Epidermal melanocyte (primary cell): ENCODE results near the gene SLC27A1.
"Not testable (repeated sequence)": the region's sequence is repeated elsewhere in the genome, so short reads cannot be mapped to it uniquely, and the experiment has no call there.

Experiments
- DNase-seq: peaks from one replicate; pipeline ENCODE4 v3.0.0; 2011; ENCODE audit warnings: low spot score; ENCODE audit not compliant: insufficient read length

Gene SLC27A1

GRCh38 chr19:17456127-17456526, 14.2 kb upstream of the SLC27A1 start:
- DNase-seq = no peak

DNA sequence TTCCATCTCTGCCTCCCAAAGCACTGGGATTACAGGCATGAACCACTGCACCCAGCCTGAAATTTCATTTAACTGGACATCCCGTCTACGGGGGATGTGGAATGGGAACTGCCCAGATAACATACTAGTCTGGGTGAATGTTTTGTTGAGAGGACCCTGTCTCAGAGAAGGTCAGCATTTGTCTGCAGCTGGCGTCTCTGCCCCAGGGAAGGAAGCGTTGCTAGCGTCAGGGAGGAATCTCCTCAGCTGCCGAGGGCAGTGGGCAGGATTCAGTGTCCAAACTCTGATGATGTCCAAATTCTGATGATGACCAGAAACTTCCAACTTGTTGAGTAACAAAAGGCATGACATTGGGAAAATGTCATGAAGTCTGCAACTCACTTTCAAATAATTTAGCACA, 12.7 kb upstream of the SLC27A1 start:
- no peak for DNase-seq

- DNase-seq = no peak
Measured at GRCh38 chr19:17458970-17459369, 11.4 kb upstream of the SLC27A1 start.

- DNase-seq = no peak
Measured at GRCh38 chr19:17460372-17461230, 9.7 kb upstream of the SLC27A1 start, which contains the start of gene NXNL1. Gene NXNL1, minus strand, starts transcription at chr19:17460926. Its CDS starts 57 bp downstream, at chr19:17460869.

- DNase-seq = no peak
Measured at GRCh38 chr19:17466487-17466850, 3.9 kb upstream of the SLC27A1 start.

DNA sequence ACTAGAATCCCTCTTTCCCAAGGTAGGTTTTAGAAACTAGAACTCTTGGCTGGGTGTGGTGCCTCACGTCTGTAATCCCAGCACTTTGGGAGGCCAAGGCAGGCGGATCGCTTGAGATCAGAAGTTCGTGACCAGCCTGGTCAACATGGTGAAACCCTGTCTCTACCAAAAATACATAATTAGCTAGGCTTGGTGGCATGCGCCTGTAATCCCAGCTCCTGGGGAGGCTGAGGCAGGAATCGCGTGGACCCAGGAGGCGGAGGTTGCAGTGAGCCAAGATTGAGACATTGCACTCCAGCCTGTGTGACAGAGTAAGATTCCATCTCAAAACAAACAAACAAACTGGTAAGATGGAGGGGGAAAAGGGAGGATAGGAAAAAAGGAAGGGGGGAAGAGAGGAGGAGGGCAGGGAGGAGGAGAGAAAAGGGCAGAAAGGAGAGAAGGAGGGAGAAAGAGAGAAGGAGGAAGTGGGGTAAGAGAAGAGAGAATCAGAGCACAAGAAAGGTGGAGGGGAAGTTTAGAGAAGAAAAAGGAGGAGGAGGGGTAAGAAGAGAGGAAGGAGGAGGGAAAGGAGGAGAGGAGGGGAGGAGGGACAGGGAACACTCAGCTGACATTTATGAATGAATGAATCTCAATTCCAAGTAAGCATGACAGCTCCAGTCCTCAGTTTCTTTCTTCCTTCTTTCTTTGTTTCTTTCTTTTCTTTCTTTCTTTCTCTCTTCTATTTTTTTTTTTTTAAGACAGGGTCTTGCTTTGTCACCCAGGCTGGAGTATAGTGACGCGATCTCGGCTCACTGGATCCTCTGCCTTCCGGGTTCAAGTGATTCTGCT, 2.6 kb upstream of the SLC27A1 start:
- no peak for DNase-seq

GRCh38 chr19:17468302-17469091, 1.8 kb upstream of the SLC27A1 start:
- no peak for DNase-seq

GRCh38 chr19:17469092-17469480, 1.2 kb upstream of the SLC27A1 start:
- no peak for DNase-seq

GRCh38 chr19:17469481-17470067, 750 bp upstream of the SLC27A1 start:
- DNase-seq = no peak

DNA sequence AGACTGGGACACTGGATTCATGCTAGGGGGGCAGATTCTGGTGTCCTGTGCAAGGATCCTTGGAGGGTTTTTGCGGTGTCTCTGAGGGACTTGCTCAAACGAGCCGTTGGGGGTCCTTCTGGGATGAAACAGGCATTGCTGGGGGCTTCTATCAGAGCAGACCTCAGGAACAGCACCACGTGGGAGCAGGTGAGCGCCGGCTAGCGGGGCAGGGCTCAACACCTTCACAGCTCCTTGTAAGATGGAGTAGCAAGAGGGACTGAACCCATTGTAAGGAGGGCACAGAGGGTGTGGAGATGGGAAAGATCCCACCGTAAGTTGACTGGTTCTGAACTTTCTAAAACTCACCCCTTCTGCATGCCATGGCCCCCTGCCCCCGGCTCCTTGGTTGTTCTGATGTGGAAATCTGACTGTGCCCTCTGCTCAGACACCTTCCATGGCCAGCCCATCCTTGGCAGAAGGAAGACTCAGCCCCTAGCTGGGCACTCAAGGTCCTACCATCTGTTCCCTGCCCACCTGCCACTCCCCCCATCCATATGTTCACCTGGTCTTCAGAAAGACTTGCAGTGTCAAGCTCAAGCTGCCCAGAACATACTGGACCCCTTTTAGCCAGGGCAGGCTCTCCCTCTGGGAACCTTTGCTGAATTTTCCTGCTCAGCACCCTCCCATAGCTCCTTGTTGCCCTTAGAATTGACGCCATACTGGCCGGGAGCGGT, 1.2 kb downstream of the SLC27A1 start:
- no peak for DNase-seq

DNA sequence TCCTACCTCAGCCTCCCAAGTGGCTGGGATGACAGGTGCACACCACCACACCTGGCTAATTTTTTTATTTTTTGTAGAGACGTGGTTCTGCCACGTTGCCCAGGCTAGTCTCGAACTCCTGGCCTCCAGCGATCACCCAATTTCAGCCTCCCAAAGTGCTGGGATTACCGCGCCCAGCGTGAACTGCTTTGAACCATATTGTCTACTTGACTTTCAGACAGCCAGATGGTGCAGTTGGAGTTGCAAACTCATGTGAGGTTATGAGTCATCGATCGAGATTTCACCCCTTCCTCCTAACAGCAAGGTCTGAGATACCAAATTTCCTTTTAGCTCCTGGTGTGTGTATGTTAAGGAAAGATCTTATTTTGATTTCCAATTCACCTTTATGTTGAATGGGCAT, 2.7 kb downstream of the SLC27A1 start:
- no peak for DNase-seq

DNA sequence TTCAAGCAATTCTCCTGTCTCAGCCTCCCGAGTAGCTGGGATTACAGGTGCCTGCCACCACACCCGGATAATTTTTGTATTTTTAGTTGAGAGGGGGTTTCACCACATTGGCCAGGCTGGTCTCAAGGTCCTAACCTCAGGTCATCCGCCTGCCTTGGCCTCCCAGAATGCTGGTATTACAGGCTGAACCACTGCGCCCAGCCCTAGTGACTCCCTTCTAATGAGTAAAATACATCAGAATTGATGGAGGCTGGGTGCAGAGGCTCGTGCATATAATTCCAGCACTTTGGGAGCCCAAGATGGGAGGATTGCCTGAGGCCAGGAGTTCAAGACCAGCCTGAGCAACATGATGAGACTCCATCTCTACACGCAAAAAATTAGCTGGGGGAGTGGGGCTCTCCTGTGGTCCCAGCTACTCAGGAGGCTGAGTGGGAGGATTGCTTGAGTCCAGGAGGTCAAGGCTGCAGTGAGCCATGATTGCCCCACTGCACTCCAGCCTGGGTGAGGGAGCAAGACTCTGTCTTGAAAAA, 4.8 kb downstream of the SLC27A1 start:
- not testable (repeated sequence) for DNase-seq

DNA sequence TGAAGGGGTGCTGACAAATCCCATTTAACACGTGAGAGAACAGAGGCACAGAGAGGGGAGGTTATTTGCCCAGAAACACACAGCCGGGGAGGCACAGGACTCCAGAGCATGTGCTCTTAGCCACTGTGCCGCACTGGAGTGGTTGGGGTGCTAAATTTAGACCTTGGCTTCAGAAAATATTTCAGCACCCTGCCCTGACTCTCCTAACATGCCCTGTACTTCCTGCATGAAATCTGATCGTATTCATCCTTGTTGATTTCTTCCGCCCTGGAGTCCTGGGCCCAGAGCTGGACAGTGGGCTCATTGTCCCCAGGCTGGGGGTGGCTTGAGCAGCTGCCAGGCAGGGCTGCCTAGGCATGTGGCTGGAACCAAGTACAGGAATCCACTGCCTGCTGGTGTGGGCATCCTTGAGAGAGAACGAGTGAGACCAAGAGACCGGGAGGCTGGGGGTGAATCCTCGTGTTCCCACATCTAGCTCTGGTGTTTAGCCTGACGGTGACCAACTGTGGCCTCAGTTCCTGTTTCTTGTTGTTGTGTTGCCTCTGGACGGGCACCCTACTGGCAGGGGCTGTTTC, 5.3 kb downstream of the SLC27A1 start:
- peak; percentile 41 for DNase-seq

DNA sequence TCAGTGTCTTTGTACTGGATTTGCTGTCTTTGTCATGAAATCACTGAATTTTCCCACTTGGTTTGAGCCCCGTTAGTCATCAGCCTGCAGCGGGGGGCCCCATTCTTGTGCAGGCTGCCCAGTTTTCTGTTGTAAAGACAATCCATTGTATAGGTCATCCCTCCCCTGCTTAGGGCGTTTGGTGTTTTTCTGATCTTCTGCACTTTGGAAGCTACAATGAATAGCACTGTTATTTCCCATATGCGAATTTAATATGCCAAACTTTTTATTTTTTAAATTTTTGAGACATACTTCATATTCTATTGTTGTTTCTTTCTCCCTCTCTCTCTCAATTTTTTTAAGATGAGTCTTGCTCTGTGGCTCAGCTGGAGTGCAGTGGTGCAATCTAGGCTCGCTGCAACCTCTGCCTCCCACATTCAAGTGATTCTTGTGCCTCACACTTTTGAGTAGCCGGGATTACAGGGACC, 9.0 kb downstream of the SLC27A1 start:
- DNase-seq = no peak

DNA sequence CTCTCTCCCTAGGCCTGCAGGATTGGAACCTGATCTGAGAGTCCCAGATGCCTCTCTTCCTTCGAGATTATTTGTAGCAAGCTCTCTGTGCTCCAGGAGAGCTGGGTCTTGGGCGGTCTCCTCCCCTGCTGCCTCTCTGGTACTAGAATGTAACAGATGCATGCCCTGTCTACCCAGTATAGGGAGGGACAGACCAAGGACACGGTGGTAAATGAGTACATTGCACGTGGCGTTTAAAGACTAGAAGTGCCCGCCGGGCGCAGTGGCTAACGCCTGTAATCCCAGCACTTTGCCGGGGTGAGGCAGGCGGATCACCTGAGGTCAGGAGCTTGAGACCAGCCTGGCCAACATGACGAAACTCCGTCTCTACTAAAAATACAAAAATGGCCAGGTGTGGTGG, 11.7 kb downstream of the SLC27A1 start:
- DNase-seq = no peak

DNA sequence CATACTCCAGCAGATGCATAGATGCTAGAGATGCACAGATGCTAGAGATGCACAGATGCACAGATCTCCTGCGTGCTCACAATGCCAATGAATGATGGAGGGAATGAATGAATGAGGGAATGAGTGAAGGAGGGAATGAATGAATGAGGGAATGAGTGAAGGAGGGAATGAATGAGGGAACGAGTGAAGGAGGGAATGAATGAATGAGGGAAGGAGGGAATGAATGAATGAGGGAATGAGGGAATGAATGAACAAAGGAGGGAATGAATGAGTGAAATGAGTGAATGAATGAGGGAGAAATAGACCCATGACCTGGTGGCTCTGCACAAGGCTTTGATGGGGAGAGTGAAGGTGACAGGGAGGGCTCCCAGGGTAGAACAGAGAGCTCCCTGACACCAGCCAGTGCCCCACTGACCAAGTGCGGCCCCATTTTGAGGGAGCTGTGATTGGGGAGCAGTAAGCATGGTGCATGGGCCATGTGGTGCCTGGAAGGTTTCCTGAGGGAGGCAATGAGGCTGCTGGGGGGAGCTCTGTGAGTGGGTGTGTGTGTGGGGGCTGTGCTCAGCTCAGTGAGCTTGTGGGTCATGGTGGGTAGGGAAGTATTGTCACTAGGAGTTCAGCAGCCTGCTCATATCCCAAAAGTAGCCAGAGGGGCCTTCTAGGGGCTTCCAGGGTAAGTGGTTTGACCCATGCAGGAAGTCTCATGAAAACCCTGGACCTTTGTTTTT, 12.7 kb downstream of the SLC27A1 start:
- no peak for DNase-seq

DNA sequence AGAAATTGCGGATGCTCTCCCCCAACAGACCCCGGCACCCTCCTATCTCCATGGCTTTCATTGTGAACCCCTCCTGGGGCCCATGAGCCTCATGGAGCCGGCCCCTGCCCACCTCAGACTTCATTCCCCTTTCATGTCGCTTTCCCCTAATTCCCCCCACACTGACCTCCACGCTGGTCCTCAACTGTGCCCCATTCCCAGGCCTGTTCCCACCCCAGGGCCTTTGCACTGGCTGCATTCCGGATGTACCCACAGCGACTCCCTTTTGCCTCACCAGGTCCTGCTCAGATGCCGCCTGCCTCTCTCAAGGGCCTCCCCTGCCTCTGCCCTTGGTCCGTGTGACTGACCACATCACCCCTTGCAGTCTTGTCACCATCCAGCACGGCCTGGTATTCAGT, 13.3 kb downstream of the SLC27A1 start:
- no peak for DNase-seq

- DNase-seq = no peak
Measured at GRCh38 chr19:17484520-17485185, 14.3 kb downstream of the SLC27A1 start.
